ENCODE results near the gene SYTL2. TPM values are rescaled to one million over a fixed set of nuclear protein-coding genes. Genes with fewer than 3 reads are reported as not detected.

Gene SYTL2
- total RNA-seq, 2 donors from 2014 or later: 168 to 170 TPM

- no peak for TF ChIP-seq CTCF (IDR thresholded peaks at IDR 0.05)
- H3K4me1 ChIP-seq: no peaks in the 10 kb centered on the region
- H3K9me3 ChIP-seq: no peaks in the 10 kb centered on the region
- no peak for DNase-seq
- intact Hi-C loops (cut with DNase I): no loop called here
- no peaks in the 10 kb centered on the region for H3K27me3 ChIP-seq
- H3K4me3 ChIP-seq: no peak overlapping the region
- H3K9ac ChIP-seq (ENCODE audit: low read depth in 2 of 2, low read length in 2 of 2): no peak overlapping the region
- no peaks in the 10 kb centered on the region for H3K36me3 ChIP-seq
- H3K27ac ChIP-seq: no peak overlapping the region
Observed at GRCh38 chr11:85724748-85725465, 86.0 kb downstream of the SYTL2 start.

GRCh38 chr11:85723088-85723487, 87.9 kb downstream of the SYTL2 start:
- no peak for DNase-seq
- Histone ChIP-seq H3K36me3 (no peaks in the 10 kb centered on the region), H3K9me3 (no peaks in the 10 kb centered on the region), H3K9ac (ENCODE audit: low read depth in 2 of 2, low read length in 2 of 2) (no peak overlapping the region), H3K4me3 (no peak overlapping the region), H3K27me3 (no peaks in the 10 kb centered on the region), H3K27ac (no peak overlapping the region), H3K4me1 (no peaks in the 10 kb centered on the region)
- no peak for TF ChIP-seq CTCF (IDR thresholded peaks at IDR 0.05)
- intact Hi-C loops (cut with DNase I): no loop called here

GRCh38 chr11:85721191-85721590, 89.8 kb downstream of the SYTL2 start:
- no peak overlapping the region for H3K4me3 ChIP-seq
- H3K9me3 ChIP-seq: no peaks in the 10 kb centered on the region
- H3K4me1 ChIP-seq: no peaks in the 10 kb centered on the region
- intact Hi-C loops (cut with DNase I): no loop called here
- H3K27me3 ChIP-seq: no peaks in the 10 kb centered on the region
- H3K27ac ChIP-seq: no peak overlapping the region
- H3K9ac ChIP-seq (ENCODE audit: low read depth in 2 of 2, low read length in 2 of 2): no peak overlapping the region
- no peak for TF ChIP-seq CTCF (IDR thresholded peaks at IDR 0.05)
- H3K36me3 ChIP-seq: no peaks in the 10 kb centered on the region
- DNase-seq: no peak

GRCh38 chr11:85718991-85719807, 91.7 kb downstream of the SYTL2 start:
- Histone ChIP-seq H3K4me1 (no peaks in the 10 kb centered on the region), H3K36me3 (no peaks in the 10 kb centered on the region), H3K9ac (ENCODE audit: low read depth in 2 of 2, low read length in 2 of 2) (no peak overlapping the region), H3K27ac (no peak overlapping the region), H3K27me3 (no peaks in the 10 kb centered on the region), H3K4me3 (no peak overlapping the region), H3K9me3 (no peaks in the 10 kb centered on the region)
- DNase-seq: no peak
- intact Hi-C loops (cut with DNase I): no loop called here
- no peak for TF ChIP-seq CTCF (IDR thresholded peaks at IDR 0.05)

GRCh38 chr11:85718126-85718943, 92.6 kb downstream of the SYTL2 start:
- Histone ChIP-seq H3K27me3 (no peaks in the 10 kb centered on the region), H3K27ac (no peak overlapping the region), H3K4me1 (no peaks in the 10 kb centered on the region), H3K9ac (ENCODE audit: low read depth in 2 of 2, low read length in 2 of 2) (no peak overlapping the region), H3K9me3 (no peaks in the 10 kb centered on the region), H3K4me3 (no peak overlapping the region), H3K36me3 (no peaks in the 10 kb centered on the region)
- intact Hi-C loops (cut with DNase I): no loop called here
- no peak for TF ChIP-seq CTCF (IDR thresholded peaks at IDR 0.05)
- no peak for DNase-seq

Data from colonic mucosa (tissue), 4 donors.